NCI-H2107 (cell line): ENCODE results near the gene EEF1A2.

Source experiments
- DNase-seq: peaks from one replicate; lab custom pipeline; 2025; lab: John Stamatoyannopoulos, UW

EEF1A2 gene

DNA sequence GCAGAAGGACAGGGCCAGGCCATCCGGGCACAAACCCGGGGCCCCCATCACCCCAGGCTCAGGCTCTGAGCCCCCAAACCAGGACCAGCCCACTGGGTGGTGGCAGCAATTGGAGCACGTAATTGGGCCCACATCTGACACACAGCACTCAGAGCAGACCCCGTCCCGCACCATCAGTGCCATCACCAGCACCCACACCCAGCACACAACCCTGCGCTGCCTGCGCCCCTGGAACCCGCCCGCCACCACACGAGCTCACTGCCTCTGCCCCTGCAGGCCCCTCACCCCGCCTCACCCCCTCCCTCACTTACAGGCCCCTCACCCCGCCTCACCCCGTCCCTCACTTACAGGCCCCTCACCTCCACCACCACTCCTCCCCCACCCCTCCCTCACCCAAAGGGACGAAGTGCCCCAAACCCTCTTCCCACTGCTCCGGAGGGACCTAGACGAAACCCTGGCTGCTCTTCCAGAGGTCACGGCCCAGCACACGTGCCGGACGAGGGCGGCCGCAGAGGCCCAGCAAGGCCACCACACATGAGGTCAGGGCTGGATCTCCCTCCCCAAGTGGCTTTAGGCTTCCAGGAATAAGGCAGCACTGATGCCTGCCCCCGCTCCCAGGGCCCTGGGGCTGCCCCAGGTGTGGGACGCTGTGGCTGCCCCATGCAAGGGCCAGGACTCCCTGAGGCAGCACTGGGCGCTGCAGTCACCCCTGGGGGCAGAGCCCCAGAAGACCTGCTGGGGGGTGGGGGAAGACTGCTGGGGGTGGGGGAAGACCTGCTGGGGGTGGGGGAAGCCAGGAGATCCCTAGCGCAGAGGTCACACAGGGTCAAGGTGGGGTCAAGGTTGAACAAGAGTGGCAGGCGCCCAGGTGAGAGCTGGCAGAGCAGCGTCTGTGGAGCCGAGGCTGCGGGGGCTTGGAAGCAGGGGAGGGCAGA lies 48.8 kb downstream of the EEF1A2 start:
- DNase-seq, result no peak

DNA sequence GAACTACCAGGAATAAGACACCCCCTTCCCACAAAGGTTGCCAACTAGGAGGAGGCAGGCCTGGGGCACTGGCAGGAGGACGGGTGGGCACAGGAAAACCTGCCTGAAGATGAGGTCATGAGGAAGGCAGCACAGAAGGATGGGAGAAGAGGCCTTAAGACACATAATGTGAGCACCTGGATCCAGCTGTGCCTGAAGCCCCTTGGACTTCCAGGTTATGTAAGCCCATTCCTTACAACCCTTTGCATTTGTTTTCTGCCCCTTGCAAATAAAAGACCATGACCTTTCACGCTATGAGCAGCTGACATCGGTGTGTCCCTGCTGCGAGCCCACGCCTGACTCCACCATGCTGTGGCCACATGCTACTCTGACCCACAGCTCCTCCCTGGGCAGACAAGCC lies 49.9 kb downstream of the EEF1A2 start:
- DNase-seq, result no peak

DNA sequence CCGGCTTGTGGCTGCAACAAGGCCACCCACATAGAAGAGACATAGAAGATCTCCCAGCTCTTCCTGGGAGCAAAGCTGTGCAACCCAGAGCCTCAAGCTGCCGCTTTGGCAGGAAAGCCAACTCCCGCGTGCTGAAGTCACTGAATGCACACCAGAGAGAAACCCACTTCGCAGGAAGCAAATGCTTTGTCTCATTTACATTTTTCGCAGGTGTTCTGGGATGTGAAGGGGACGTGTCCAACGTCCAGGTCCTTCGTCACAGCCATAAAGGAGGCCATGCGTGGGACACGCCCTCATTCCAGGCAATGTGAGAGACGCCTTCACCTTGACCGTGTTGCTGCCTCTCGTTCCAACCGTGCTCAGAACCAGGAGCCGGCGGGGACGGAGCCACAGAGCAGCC lies 50.9 kb downstream of the EEF1A2 start:
- no peak for DNase-seq

DNA sequence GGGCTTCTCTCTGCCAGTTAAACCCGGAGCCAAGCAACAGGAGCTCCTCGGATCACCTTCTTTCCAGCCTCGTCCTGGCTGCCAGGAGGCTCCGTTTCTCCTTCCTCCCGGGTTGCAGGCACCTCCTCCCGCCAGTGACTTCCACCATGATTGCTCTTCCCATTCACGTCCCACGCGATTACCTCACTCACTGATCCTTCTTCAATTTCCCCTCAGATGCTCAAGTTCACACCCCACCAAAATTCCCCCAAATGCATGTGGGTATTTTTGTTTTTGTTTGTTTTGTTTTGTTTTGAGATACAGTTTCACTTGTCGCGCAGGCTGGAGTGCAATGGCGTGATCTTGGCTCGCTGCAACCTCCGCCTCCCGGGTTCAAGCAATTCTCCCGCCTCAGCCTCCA lies 51.6 kb downstream of the EEF1A2 start:
- DNase-seq, result no peak

DNA sequence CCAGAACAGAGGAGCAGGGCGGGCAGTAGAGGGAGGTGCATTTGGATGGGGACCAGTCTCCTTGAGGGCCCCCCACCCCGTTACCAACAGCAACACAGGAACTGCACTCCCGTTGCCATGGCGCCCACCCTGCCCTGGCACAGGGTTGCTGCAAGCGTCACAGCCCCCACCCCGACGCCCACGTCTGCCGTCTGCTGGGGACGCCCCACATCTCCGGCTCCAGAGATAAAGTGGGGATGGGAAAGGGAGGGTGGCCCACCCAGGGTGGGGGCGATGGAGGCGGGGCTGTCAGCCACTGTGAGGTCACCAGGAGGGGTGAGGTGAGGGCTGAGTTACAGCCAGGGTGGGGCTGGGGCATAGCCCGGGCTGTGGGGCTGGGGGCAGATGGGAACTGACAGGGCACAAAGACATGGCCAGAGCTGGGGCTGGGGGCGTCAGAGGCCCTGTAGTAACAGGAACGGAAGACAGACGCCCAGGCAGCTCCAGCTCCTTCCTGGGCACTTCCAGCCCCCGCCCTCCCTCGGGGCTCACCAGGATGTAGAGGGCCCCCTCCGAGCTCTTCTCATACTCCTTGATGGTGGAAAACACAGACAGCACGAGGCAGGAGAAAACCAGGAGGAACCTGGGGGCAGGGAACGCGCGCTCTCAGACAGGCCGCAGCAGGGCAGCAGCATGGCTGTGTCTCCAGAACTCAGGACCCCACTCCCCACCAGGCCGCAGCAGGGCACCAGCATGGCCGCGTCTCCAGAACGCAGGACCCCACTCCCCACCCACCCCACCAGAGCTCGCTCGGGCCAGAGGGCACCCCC lies 52.5 kb downstream of the EEF1A2 start:
- no peak for DNase-seq

DNA sequence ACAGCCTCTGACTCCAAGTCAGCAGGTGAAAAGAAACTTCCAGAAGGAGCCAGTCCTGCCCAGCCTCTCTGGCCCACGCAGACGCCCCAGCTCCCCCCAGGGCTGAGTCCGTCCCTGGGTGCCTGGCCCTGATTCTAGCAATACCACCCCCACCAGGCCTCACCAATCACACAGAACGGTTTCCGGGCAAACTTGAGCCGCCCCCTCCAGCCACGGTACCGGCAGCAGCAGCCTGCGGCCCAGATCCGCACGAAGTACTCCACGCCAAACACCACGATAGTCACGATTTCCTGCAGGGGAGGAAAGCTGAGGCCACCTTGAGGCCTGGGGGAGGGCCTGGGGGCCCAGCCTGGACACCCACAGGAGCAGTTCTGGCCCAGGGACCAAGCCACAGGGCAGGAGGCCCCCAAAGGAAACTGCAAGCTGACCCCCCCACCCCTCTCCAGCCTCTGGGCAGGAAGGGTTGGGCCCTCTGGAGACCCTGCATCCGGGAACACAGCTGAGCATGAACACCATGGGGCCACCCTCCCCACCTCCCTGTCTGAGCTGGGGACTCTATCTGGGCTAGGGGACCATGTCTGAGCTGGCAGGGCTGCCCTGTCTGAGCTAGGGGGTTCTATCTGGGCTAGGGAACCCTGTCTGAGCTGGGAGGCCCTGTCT lies 53.7 kb downstream of the EEF1A2 start:
- DNase-seq, result no peak

DNA sequence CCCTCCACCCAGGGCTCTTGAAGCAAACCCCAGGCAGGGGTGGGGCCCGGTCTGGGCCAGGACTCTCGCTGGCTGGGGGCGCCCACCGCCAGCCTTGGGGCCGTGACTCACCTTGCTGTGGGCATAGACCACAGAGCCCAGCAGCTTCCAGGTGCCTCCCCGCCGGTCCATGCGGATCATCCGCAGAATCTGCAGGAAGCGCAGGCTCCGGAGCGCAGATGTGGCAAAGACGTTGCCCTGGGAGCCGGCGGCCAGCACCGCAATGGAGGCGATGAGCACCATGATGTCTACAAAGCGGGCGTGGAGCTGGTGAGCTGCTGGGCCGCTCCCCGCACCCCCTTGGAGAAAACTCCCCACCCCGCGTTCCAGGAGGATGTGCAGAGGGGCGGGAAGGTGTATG lies 54.3 kb downstream of the EEF1A2 start:
- DNase-seq, result no peak

DNA sequence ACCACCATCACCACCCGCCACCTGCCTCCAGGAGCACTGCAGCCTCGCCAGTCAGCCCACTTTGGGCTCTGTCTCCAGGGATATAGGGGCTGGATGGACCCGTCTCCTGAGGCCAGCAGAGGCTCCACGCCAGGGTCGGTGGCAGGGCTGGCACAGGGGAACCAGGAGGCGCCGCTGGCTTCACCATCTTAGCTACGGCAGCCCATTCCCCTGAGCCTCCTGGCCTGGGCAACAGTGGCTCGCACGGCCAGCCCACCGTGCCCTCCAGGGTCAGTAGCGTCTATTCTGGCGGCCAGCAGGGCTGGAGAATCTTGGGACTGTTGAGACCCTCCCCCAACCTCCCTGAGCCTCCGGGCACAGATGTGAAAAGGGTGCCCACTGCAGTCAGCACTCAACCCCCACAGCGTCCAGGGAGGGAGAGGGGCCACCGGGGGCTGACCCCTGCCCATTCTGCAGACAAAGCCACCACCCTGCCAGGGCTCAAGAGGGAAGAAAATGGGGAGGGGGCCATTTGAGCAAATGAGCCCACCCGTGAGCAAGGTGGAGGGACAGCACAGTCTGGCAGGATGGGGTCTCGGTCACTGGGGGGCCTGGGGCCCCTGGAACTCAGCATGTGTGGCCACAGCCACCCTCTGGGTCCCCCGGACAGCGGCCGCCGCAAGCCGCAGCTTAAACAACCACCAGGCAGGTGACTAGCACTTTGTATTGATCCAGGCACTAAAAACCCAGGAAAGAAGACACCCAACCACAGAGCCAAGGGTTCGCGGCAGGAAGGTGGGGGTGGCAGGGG lies 55.1 kb downstream of the EEF1A2 start:
- DNase-seq, result no peak

DNA sequence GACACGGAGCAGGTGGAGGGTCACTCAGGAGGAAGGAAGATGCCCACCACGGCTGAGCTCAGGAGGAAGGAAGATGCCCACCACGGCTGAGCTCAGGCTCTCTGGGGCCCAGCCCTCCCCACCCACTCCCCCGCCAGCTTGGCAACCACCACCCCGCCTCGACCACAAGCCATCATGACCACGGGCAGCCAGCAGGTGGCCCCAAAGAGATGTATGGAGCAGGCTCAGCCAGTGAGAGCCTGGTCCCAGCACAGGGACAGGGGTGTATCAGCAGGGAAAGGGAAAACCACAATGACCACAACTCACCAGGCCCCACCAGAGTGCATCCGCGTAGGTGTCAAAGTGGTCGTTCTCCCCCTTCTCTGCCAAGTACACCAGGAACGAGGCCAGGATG lies 56.8 kb downstream of the EEF1A2 start:
- DNase-seq, result peak; percentile 64

DNA sequence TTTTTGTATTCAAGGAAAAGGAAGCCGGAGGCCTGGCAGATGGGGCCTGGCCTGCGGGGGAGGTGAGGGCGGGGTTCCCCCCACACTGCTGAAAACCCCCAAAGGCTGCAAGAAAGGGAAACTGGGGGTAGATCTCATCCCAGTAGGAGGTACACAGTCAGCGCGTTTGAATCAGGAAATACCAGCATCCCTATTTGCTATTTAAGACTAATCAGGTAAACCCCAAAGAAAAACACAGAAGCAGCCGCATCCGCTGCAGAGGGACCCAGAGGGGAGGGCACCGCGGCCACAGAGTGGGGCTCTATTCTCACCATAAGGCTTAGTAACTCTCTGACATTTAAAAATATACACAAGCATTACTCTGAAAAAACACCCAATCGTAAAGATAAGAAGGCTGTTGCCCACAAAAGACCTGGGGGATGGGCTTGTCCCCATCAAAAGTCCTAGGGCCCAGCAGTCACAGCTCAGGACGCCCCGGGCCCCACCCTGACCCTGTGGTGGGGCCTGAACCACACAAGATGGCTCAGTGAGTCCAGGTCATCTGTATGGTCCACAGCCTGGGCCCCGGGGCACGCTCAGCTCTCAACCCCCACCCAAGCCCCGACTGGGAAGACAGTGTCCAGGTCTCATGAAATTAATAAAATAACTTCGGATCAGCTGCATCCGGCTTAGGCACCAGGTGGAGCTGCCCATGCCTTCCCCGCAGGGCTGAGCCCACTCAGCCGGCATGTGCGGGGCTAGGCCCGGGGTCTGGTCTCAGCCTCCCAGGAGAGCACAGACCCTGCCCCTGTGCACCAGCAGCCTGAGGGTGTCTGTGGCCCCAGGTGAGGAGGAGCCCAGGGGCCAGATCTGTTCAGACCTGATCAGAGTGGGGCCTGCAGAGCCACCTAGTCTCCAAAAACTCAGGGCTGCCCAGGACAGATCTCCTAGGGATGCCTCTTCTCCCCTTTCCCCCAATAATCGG lies 57.5 kb downstream of the EEF1A2 start:
- DNase-seq, result no peak

DNA sequence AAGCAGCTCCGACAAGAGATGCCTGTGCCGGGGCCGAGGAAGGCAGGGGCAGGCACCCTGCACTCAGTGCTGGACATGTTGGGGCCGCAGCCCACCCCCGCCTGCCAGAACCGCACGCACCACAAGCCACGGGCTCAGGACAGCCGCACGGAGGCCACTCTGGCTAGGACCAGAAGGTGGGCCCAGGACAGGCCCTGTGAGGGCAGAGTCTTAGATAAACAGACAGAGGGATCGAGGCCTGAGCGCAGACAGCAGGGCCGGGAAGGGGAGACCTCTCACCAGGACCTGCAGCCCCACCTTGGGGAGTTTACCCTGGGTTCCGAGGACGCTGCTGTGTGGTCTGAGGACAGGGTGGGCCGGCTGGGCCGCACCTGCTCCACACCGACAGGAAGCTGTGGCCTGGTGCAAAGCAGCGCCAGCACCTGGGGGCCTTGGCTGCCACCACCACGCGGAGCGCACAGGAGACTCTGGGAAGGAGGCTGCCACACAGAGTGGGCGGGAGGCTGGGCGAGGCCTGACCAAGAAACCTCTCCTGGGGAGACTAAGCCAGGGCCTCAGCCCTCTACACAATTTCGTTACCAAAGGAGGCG lies 58.4 kb downstream of the EEF1A2 start:
- no peak for DNase-seq

DNA sequence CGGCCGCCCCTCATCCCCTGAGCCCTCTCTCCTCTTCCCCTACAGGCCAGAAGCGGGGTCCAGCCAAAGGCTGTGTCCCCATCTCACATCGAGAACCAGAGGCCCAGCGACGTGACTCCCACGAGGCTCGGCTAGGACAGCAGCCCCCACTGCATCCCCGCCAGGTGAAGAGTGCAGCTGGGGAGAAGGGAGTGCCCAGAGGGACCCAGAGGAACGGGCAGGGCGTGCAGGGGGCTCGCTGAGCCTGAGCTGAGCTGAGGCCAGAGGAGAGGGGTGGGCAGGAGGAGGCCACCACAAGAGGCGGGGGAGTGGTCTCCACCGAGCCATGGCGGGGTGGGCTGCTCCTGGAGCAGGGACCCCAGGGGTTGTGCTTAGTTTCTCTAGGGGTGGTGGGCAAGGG lies 59.0 kb downstream of the EEF1A2 start:
- DNase-seq, result no peak

DNA sequence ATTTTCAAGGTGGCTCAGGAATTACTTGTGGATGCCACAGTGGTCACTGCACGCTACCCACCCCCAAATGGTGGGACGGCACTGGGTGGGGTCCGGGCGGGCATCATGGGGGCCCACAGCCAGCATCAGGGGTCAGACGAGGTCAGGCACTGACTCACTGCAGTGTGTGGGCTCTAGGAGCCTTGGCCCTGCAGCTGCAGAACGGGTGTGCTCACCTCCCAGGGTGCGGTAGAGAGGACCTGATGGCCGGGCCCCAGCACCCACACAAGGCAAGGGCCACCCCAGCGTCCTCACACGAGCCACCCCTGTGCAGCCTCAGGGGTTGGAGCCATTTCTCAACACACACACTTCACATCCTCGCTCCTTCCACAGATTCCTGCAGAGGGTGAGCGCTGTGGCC lies 60.8 kb downstream of the EEF1A2 start:
- DNase-seq, result no peak
